Ishikawa (cell line): ENCODE results near the gene ARHGAP45.

Experiments
- CEBPB ChIP-seq: IDR thresholded peaks from 2 replicates; pipeline ENCODE4 v1.6.1; 2012
- CREB1 ChIP-seq: IDR thresholded peaks from 2 replicates; pipeline ENCODE4 v1.6.1; 2012; ENCODE audit warnings: low read depth
- EGR1 ChIP-seq: IDR thresholded peaks from 2 replicates; pipeline ENCODE4 v1.6.1; 2012
- EP300 ChIP-seq: IDR thresholded peaks from 2 replicates; pipeline ENCODE4 v1.6.1; 2012; ENCODE audit warnings: borderline replicate concordance
- FOXM1 ChIP-seq: IDR thresholded peaks from 2 replicates; pipeline ENCODE4 v1.6.1; 2012; ENCODE audit warnings: low read depth, borderline replicate concordance
- MAX ChIP-seq: IDR thresholded peaks from 2 replicates; pipeline ENCODE4 v1.6.1; 2012
- NFIC ChIP-seq: IDR thresholded peaks from 2 replicates; pipeline ENCODE4 v1.6.1; 2012
- RAD21 ChIP-seq: IDR thresholded peaks from 2 replicates; pipeline ENCODE4 v1.6.1; 2012; ENCODE audit warnings: low read depth
- REST ChIP-seq: IDR thresholded peaks from 2 replicates; pipeline ENCODE4 v1.6.1; 2012; ENCODE audit warnings: low read depth, mild to moderate bottlenecking
- TAF1 ChIP-seq: IDR thresholded peaks from 2 replicates; pipeline ENCODE4 v1.6.1; 2012; ENCODE audit warnings: low read depth, mild to moderate bottlenecking
- TCF12 ChIP-seq: IDR thresholded peaks from 2 replicates; pipeline ENCODE4 v1.6.1; 2012; ENCODE audit warnings: low read depth
- TEAD4 ChIP-seq: IDR thresholded peaks from 2 replicates; pipeline ENCODE4 v1.6.1; 2012
- USF1 ChIP-seq: IDR thresholded peaks from 2 replicates; pipeline ENCODE4 v1.6.1; 2012
- YY1 ChIP-seq: IDR thresholded peaks from 2 replicates; pipeline ENCODE4 v1.6.1; 2012; ENCODE audit warnings: low read depth
- ZBTB7A ChIP-seq: IDR thresholded peaks from 2 replicates; pipeline ENCODE4 v1.6.1; 2012; ENCODE audit warnings: low read depth

Gene ARHGAP45

GRCh38 chr19:1027650-1028061 lies 39.3 kb upstream of the ARHGAP45 start:
- TF ChIP-seq TCF12, result peak; percentile 6; the same call in 1 of the 2 replicates
- TF ChIP-seq USF1, result no peak
- TF ChIP-seq EP300, result no peak
- TF ChIP-seq REST, result no peak
- TF ChIP-seq MAX, result peak; percentile 1; the same call in 1 of the 2 replicates

- TF ChIP-seq FOXM1 (no peak), CEBPB (no peak; the same call in 1 of the 2 replicates), EGR1 (no peak), ZBTB7A (peak; percentile 65), RAD21 (no peak), YY1 (0 out of 2 replicates have a peak, but pooled peaks have one; percentile 33), NFIC (peak; percentile 18; the same call in 1 of the 2 replicates), EP300 (peak; percentile 68), TEAD4 (peak; percentile 92), MAX (peak; percentile 13; the same call in 1 of the 2 replicates), TCF12 (peak; percentile 77)
Observed at GRCh38 chr19:1028062-1028926, 38.7 kb upstream of the ARHGAP45 start.

- no peak for TF ChIP-seq MAX
- no peak for TF ChIP-seq CEBPB
- TF ChIP-seq ZBTB7A, result no peak
Observed at GRCh38 chr19:1032264-1032867, 34.6 kb upstream of the ARHGAP45 start.

GRCh38 chr19:1035998-1036621 lies 30.9 kb upstream of the ARHGAP45 start:
- TF ChIP-seq MAX, result no peak
- no peak for TF ChIP-seq RAD21
- TF ChIP-seq CREB1, result no peak
- no peak for TF ChIP-seq TEAD4
- TF ChIP-seq EGR1, result no peak
- no peak for TF ChIP-seq CEBPB
- no peak for TF ChIP-seq YY1
- no peak for TF ChIP-seq REST
- TF ChIP-seq FOXM1, result no peak
- TF ChIP-seq NFIC, result no peak
- TF ChIP-seq ZBTB7A, result no peak
- no peak for TF ChIP-seq USF1
- TF ChIP-seq TCF12, result no peak
- TF ChIP-seq EP300, result no peak
- TF ChIP-seq TAF1, result no peak

GRCh38 chr19:1037621-1038064 lies 29.3 kb upstream of the ARHGAP45 start:
- TF ChIP-seq TCF12 (no peak), ZBTB7A (no peak)
